SK-N-SH treated with all-trans-retinoic acid at 6 μM for 48 hours (cell line): Measurements from ENCODE around the gene ARHGDIB.

ENCODE experiments used
- ATAC-seq: fragments of 200-7000 bp; cut with Tn5 transposase; 3 replicates; pipeline ENCODE4 v1.9.1; 2020; ENCODE audit warnings: mild to moderate bottlenecking, moderate library complexity
- ARNTL ChIP-seq: fragments of 450-650 bp; formaldehyde crosslinking; IDR thresholded peaks from 2 replicates; pipeline ENCODE4 v1.5.0; 2020; ENCODE audit warnings: low read depth, mild to moderate bottlenecking, moderate library complexity, borderline replicate concordance
- BACH2 ChIP-seq: fragments of 250-450 bp; sonication (Bioruptor Pico); IDR thresholded peaks from 2 replicates; pipeline ENCODE4 v1.9.0; 2021; ENCODE audit warnings: mild to moderate bottlenecking, borderline replicate concordance
- CREB5 ChIP-seq: fragments of 250-450 bp; sonication (Bioruptor Pico); IDR thresholded peaks from 2 replicates; pipeline ENCODE4 v1.5.1; 2020; ENCODE audit warnings: low read depth, mild to moderate bottlenecking, moderate library complexity
- CSDC2 ChIP-seq: fragments of 250-450 bp; sonication (Bioruptor Pico); IDR thresholded peaks from 2 replicates; pipeline ENCODE4 v1.5.0; 2020; ENCODE audit warnings: mild to moderate bottlenecking, moderate library complexity
- CSRNP3 ChIP-seq: fragments of 250-450 bp; sonication (Bioruptor Pico); IDR thresholded peaks from 2 replicates; pipeline ENCODE4 v1.5.1; 2021; ENCODE audit warnings: mild to moderate bottlenecking, moderate library complexity
- ESRRG ChIP-seq: fragments of 250-450 bp; sonication (Bioruptor Pico); IDR thresholded peaks from 2 replicates; pipeline ENCODE4 v1.6.1; 2021; ENCODE audit warnings: mild to moderate bottlenecking
- GLIS3 ChIP-seq: fragments of 250-450 bp; sonication (Bioruptor Pico); IDR thresholded peaks from 2 replicates; pipeline ENCODE4 v1.5.0; 2020; ENCODE audit warnings: mild to moderate bottlenecking, moderate library complexity
- ISL1 ChIP-seq: fragments of 250-450 bp; sonication (Bioruptor Pico); IDR thresholded peaks from 2 replicates; pipeline ENCODE4 v2.1.2; 2022; ENCODE audit warnings: mild to moderate bottlenecking, moderate library complexity
- OSR1 ChIP-seq: fragments of 250-450 bp; sonication (Bioruptor Pico); IDR thresholded peaks from 2 replicates; pipeline ENCODE4 v1.8.0; 2022; ENCODE audit warnings: moderate library complexity, mild to moderate bottlenecking, inconsistent platforms
- PATZ1 ChIP-seq: fragments of 250-450 bp; sonication (Bioruptor Pico); IDR thresholded peaks from 2 replicates; pipeline ENCODE4 v1.8.0; 2020; ENCODE audit warnings: mild to moderate bottlenecking, moderate library complexity, borderline replicate concordance
- POU6F1 ChIP-seq: fragments of 250-450 bp; sonication (Bioruptor Pico); IDR thresholded peaks from 2 replicates; pipeline ENCODE4 v1.8.0; 2021; ENCODE audit warnings: low read depth, mild to moderate bottlenecking, moderate library complexity, borderline replicate concordance
- PPARA ChIP-seq: fragments of 250-450 bp; sonication (Bioruptor Pico); IDR thresholded peaks from 2 replicates; pipeline ENCODE4 v1.5.0; 2020; ENCODE audit warnings: mild to moderate bottlenecking, borderline replicate concordance
- RARB ChIP-seq: fragments of 250-450 bp; sonication (Bioruptor Pico); IDR thresholded peaks from 2 replicates; pipeline ENCODE4 v1.8.0; 2021; ENCODE audit warnings: mild to moderate bottlenecking, moderate library complexity
- SNAI2 ChIP-seq: fragments of 250-450 bp; sonication (Bioruptor Pico); IDR thresholded peaks from 2 replicates; pipeline ENCODE4 v1.5.0; 2020; ENCODE audit warnings: mild to moderate bottlenecking, moderate library complexity
- TCF4 ChIP-seq: fragments of 250-450 bp; sonication (Bioruptor Pico); IDR thresholded peaks from 2 replicates; pipeline ENCODE4 v1.8.0; 2021; ENCODE audit warnings: mild to moderate bottlenecking, moderate library complexity, borderline replicate concordance
- TOX ChIP-seq: fragments of 250-450 bp; sonication (Bioruptor Pico); IDR thresholded peaks from 2 replicates; pipeline ENCODE4 v1.8.0; 2021; ENCODE audit warnings: mild to moderate bottlenecking, moderate library complexity, borderline replicate concordance
- ZC3H10 ChIP-seq: fragments of 250-450 bp; sonication (Bioruptor Pico); IDR thresholded peaks from 2 replicates; pipeline ENCODE4 v1.5.1; 2021; ENCODE audit warnings: mild to moderate bottlenecking, moderate library complexity
- ZFP3 ChIP-seq: fragments of 250-450 bp; sonication (Bioruptor Pico); IDR thresholded peaks from 2 replicates; pipeline ENCODE4 v1.5.0; 2020; ENCODE audit warnings: mild to moderate bottlenecking, moderate library complexity
- ZFP30 ChIP-seq: fragments of 450-650 bp; formaldehyde crosslinking; IDR thresholded peaks from 2 replicates; pipeline ENCODE4 v1.5.0; 2022; ENCODE audit warnings: mild to moderate bottlenecking, moderate library complexity
- ZNF565 ChIP-seq: fragments of 450-650 bp; formaldehyde crosslinking; conservative IDR thresholded peaks from 2 replicates; pipeline ENCODE4 v1.5.0; 2020; ENCODE audit warnings: low read depth, mild to moderate bottlenecking, moderate library complexity
- ZNF70 ChIP-seq: fragments of 450-650 bp; formaldehyde crosslinking; IDR thresholded peaks from 2 replicates; pipeline ENCODE4 v1.5.0; 2020; ENCODE audit warnings: mild to moderate bottlenecking, moderate library complexity
- ZNF8 ChIP-seq: fragments of 450-650 bp; formaldehyde crosslinking; IDR thresholded peaks from 2 replicates; pipeline ENCODE4 v1.5.0; 2020; ENCODE audit warnings: mild to moderate bottlenecking, moderate library complexity

ARHGDIB gene

GRCh38 chr12:14993117-14993516 lies 31.7 kb upstream of the ARHGDIB start:
- peak; percentile 59 for ATAC-seq
- peak; percentile 66; the same call in 1 of the 2 replicates for TF ChIP-seq ISL1 (CRISPR knock-in tag)
- TF ChIP-seq ZFP30, result no peak
- TF ChIP-seq RARB (CRISPR knock-in tag), result no peak
- TF ChIP-seq ARNTL, result no peak
- 0 out of 2 replicates have a peak, but pooled peaks have one; percentile 6 for TF ChIP-seq CREB5 (CRISPR knock-in tag)
- no peak for TF ChIP-seq PPARA
- no peak for TF ChIP-seq BACH2
- TF ChIP-seq, all 23 proteins: peak for 2

- TF ChIP-seq CSRNP3 (no peak), SNAI2 (CRISPR knock-in tag) (no peak), ZC3H10 (CRISPR knock-in tag) (no peak), ESRRG (CRISPR knock-in tag) (no peak), TOX (CRISPR knock-in tag) (no peak), ZNF8 (CRISPR knock-in tag) (no peak), ZNF565 (CRISPR knock-in tag) (no peak), ZFP3 (CRISPR knock-in tag) (no peak), PPARA (no peak), ZFP30 (no peak), TCF4 (no peak), ZNF70 (CRISPR knock-in tag) (no peak), RARB (CRISPR knock-in tag) (no peak), OSR1 (no peak), CSDC2 (no peak), BACH2 (no peak), CREB5 (CRISPR knock-in tag) (no peak)
- no peak for ATAC-seq
These were observed 31.3 kb upstream of the ARHGDIB start for GRCh38 chr12:14992673-14993072.

- no peak for TF ChIP-seq CSDC2
- no peak for TF ChIP-seq BACH2
- TF ChIP-seq RARB (CRISPR knock-in tag), result no peak
- no peak for TF ChIP-seq ZC3H10 (CRISPR knock-in tag)
- no peak for TF ChIP-seq ZNF70 (CRISPR knock-in tag)
- no peak for TF ChIP-seq POU6F1
- no peak for TF ChIP-seq ZFP30
- no peak for TF ChIP-seq ZNF8 (CRISPR knock-in tag)
- no peak for TF ChIP-seq ZNF565 (CRISPR knock-in tag)
- TF ChIP-seq ISL1 (CRISPR knock-in tag), result no peak
- no peak for TF ChIP-seq TOX (CRISPR knock-in tag)
- no peak for TF ChIP-seq GLIS3 (CRISPR knock-in tag)
- TF ChIP-seq CSRNP3, result no peak
- no peak for ATAC-seq
These were observed 29.7 kb upstream of the ARHGDIB start for GRCh38 chr12:14991069-14991468.

GRCh38 chr12:14989790-14990189 lies 28.4 kb upstream of the ARHGDIB start:
- no peak for ATAC-seq
- TF ChIP-seq CREB5 (CRISPR knock-in tag), result no peak
- no peak for TF ChIP-seq TCF4
- no peak for TF ChIP-seq GLIS3 (CRISPR knock-in tag)
- TF ChIP-seq TOX (CRISPR knock-in tag), result no peak
- TF ChIP-seq RARB (CRISPR knock-in tag), result no peak
- no peak for TF ChIP-seq ESRRG (CRISPR knock-in tag)
- TF ChIP-seq ZFP30, result no peak
- TF ChIP-seq ZNF8 (CRISPR knock-in tag), result no peak
- TF ChIP-seq ZNF70 (CRISPR knock-in tag), result no peak
- TF ChIP-seq BACH2, result no peak
- TF ChIP-seq PATZ1, result no peak
- no peak for TF ChIP-seq PPARA
- no peak for TF ChIP-seq ZC3H10 (CRISPR knock-in tag)
